Measurements from ENCODE around the gene OR51E2. TPM values are rescaled to one million over a fixed set of nuclear protein-coding genes. Genes with fewer than 3 reads are reported as not detected.

OR51E2 gene
- total and polyA plus RNA-seq, 2 experiments from 2014 or later = not detected

DNA sequence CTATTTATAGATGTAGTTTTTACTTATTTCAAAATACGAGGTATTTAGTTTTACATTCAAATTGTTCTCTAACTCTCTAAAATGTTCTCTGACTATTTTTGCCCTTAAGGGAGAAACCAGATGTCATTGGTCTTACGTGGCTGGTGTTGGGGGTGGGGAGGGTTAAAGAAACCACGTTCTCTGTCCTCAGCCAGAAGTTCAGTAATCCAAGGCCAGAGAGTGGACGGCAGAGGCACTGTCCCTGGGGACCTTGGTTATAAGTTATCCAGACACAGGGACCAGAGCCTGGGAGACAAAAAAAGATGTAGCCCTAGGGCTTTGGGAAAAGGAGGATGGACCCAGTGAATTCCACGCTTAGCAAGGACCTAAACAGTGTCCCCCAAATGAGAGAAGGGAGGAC lies 54.6 kb downstream of the OR51E2 start:
- Histone ChIP-seq H3K79me2 (replicated peaks; ENCODE audit: insufficient read depth) (no peaks in the 10 kb centered on the region), H3F3A (replicated peaks; ENCODE audit: low read depth) (no peaks in the 10 kb centered on the region), H3K27ac (ENCODE audit: low read depth) (no peak overlapping the region), H4K20me1 (replicated peaks; ENCODE audit: insufficient read depth) (no peaks in the 10 kb centered on the region), H3K27me3 (ENCODE audit: insufficient read depth) (no peaks in the 10 kb centered on the region), H3K4me1 (ENCODE audit: insufficient read depth) (no peaks in the 10 kb centered on the region), H3K4me2 (no peak overlapping the region), H3K9me2 (ENCODE audit: insufficient read depth) (peaks cover 16% of the 10 kb centered on the region; the same call in 1 of the 2 replicates), H3K36me3 (ENCODE audit: insufficient read depth) (no peaks in the 10 kb centered on the region), H2AFZ (no peak overlapping the region), H3K4me3 (no peak overlapping the region)
- ATAC-seq = no peak
- Mint-ChIP-seq H3K36me3 (ENCODE audit: low read depth) (no peaks in the 10 kb centered on the region), H3K27ac (no peak overlapping the region), H3K9me3 (no peaks in the 10 kb centered on the region), H3K27me3 (ENCODE audit: insufficient read depth, low read depth, poor library complexity) (peaks cover 4% of the 10 kb centered on the region), H3K4me3 (no peak overlapping the region), H3K4me1 (no peaks in the 10 kb centered on the region; the same call in 2 of the 3 replicates)
- no peak for DNase-seq (ENCODE audit: low spot score)
- no peak for TF ChIP-seq JUNB (IDR thresholded peaks at IDR 0.05; ENCODE audit: unreplicated experiment)
- TF ChIP-seq NANOG (IDR thresholded peaks at IDR 0.05; ENCODE audit: borderline replicate concordance) = no peak
- TF ChIP-seq EZH2 (IDR thresholded peaks at IDR 0.05; ENCODE audit: low read depth, unreplicated experiment) = no peak
- no peak for TF ChIP-seq ETS1 (IDR thresholded peaks at IDR 0.05)
- no peak for TF ChIP-seq CTCF (conservative IDR thresholded peaks at IDR 0.05; ENCODE audit: low read depth in 2 of 2)
- no peak for TF ChIP-seq EZH2phosphoT487 (IDR thresholded peaks at IDR 0.05; ENCODE audit: unreplicated experiment)
- TF ChIP-seq POLR2AphosphoS5 (IDR thresholded peaks at IDR 0.05; ENCODE audit: low read depth) = no peak
- TF ChIP-seq ZNF114 (CRISPR knock-in tag; IDR thresholded peaks at IDR 0.05) = no peak
- no peak for TF ChIP-seq REST (IDR thresholded peaks at IDR 0.05; ENCODE audit: unreplicated experiment)
- TF ChIP-seq, protein P1, sequence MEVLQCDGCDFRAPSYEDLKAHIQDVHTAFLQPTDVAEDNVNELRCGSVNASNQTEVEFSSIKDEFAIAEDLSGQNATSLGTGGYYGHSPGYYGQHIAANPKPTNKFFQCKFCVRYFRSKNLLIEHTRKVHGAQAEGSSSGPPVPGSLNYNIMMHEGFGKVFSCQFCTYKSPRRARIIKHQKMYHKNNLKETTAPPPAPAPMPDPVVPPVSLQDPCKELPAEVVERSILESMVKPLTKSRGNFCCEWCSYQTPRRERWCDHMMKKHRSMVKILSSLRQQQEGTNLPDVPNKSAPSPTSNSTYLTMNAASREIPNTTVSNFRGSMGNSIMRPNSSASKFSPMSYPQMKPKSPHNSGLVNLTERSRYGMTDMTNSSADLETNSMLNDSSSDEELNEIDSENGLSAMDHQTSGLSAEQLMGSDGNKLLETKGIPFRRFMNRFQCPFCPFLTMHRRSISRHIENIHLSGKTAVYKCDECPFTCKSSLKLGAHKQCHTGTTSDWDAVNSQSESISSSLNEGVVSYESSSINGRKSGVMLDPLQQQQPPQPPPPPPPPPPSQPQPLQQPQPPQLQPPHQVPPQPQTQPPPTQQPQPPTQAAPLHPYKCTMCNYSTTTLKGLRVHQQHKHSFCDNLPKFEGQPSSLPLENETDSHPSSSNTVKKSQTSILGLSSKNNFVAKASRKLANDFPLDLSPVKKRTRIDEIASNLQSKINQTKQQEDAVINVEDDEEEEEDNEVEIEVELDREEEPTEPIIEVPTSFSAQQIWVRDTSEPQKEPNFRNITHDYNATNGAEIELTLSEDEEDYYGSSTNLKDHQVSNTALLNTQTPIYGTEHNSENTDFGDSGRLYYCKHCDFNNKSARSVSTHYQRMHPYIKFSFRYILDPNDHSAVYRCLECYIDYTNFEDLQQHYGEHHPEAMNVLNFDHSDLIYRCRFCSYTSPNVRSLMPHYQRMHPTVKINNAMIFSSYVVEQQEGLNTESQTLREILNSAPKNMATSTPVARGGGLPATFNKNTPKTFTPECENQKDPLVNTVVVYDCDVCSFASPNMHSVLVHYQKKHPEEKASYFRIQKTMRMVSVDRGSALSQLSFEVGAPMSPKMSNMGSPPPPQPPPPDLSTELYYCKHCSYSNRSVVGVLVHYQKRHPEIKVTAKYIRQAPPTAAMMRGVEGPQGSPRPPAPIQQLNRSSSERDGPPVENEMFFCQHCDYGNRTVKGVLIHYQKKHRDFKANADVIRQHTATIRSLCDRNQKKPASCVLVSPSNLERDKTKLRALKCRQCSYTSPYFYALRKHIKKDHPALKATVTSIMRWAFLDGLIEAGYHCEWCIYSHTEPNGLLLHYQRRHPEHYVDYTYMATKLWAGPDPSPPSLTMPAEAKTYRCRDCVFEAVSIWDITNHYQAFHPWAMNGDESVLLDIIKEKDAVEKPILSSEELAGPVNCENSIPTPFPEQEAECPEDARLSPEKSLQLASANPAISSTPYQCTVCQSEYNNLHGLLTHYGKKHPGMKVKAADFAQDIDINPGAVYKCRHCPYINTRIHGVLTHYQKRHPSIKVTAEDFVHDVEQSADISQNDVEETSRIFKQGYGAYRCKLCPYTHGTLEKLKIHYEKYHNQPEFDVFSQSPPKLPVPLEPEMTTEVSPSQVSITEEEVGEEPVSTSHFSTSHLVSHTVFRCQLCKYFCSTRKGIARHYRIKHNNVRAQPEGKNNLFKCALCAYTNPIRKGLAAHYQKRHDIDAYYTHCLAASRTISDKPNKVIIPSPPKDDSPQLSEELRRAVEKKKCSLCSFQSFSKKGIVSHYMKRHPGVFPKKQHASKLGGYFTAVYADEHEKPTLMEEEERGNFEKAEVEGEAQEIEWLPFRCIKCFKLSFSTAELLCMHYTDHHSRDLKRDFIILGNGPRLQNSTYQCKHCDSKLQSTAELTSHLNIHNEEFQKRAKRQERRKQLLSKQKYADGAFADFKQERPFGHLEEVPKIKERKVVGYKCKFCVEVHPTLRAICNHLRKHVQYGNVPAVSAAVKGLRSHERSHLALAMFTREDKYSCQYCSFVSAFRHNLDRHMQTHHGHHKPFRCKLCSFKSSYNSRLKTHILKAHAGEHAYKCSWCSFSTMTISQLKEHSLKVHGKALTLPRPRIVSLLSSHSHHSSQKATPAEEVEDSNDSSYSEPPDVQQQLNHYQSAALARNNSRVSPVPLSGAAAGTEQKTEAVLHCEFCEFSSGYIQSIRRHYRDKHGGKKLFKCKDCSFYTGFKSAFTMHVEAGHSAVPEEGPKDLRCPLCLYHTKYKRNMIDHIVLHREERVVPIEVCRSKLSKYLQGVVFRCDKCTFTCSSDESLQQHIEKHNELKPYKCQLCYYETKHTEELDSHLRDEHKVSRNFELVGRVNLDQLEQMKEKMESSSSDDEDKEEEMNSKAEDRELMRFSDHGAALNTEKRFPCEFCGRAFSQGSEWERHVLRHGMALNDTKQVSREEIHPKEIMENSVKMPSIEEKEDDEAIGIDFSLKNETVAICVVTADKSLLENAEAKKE (CRISPR knock-in tag; IDR thresholded peaks at IDR 0.05) = no peak
- no peak for TF ChIP-seq STAT1 (IDR thresholded peaks at IDR 0.05; ENCODE audit: unreplicated experiment)
- TF ChIP-seq ZNF331 (CRISPR knock-in tag; IDR thresholded peaks at IDR 0.05; ENCODE audit: low read depth) = no peak
- TF ChIP-seq CREB1 (CRISPR knock-in tag; IDR thresholded peaks at IDR 0.05; ENCODE audit: low read depth) = no peak

Measured in GM23338 (cell line).